PC-9 (cell line): Measurements from ENCODE around the gene ATG16L1. TPM values are rescaled to one million over a fixed set of nuclear protein-coding genes. Genes with fewer than 3 reads are reported as not detected.

ENCODE experiments used
- BruUV-seq: library from RNA; stranded (reverse); fragments of 400-500 nt; replicated peaks from 2 replicates; lab custom pipeline; 2021; lab: Mats Ljungman, UMichigan
- CTCF ChIA-PET: fragments of 300-600 bp; sonication (Branson Sonifier 250); formaldehyde crosslinking; loops from one replicate; lab custom pipeline; 2022; ENCODE audit warnings: antibody characterized with exemption; lab: Charles Lee
- POLR2A ChIA-PET: fragments of 300-600 bp; sonication (Branson Sonifier 250); formaldehyde crosslinking; loops from one replicate; lab custom pipeline; 2022; ENCODE audit warnings: antibody characterized with exemption; ENCODE audit not compliant: unreplicated experiment; lab: Charles Lee
- DNase-seq, 2 experiments: peaks; one replicate each; pipeline versions ENCODE4 v3.0.0 to v3.0.0-alpha.2; 2015 to 2022; ENCODE audit warnings: mixed read lengths in 1 of 2
- H2AFZ ChIP-seq: fragments of 200-600 bp; sonication (generic); 2 replicates; pipeline ENCODE4 v1.8.1; 2017; ENCODE audit warnings: antibody characterized with exemption
- H3F3A ChIP-seq: fragments of 200-600 bp; sonication (generic); 2 replicates; pipeline ENCODE4 v1.8.1; 2017; ENCODE audit warnings: antibody characterized with exemption, mild to moderate bottlenecking, low read depth; ENCODE audit not compliant: insufficient read depth
- H3K27ac ChIP-seq: fragments of 200-600 bp; sonication (generic); 2 replicates; pipeline ENCODE4 v1.6.1; 2016; ENCODE audit warnings: mixed run types
- H3K27me3 ChIP-seq: fragments of 200-600 bp; sonication (generic); 2 replicates; pipeline ENCODE4 v1.6.1; 2016; ENCODE audit warnings: low read depth, mixed run types; ENCODE audit not compliant: insufficient read depth
- H3K36me3 ChIP-seq: fragments of 200-600 bp; sonication (generic); 2 replicates; pipeline ENCODE4 v1.6.1; 2016; ENCODE audit warnings: low read depth, mixed run types
- H3K4me1 ChIP-seq: fragments of 200-600 bp; sonication (generic); replicated peaks from 2 replicates; pipeline ENCODE4 v1.6.1; 2016; ENCODE audit warnings: mixed run types; ENCODE audit not compliant: insufficient read depth
- H3K4me2 ChIP-seq: fragments of 200-600 bp; sonication (generic); 2 replicates; pipeline ENCODE4 v1.6.1; 2017; ENCODE audit warnings: mixed run types
- H3K4me3 ChIP-seq: fragments of 200-600 bp; sonication (generic); 2 replicates; pipeline ENCODE4 v1.6.1; 2016; ENCODE audit warnings: mixed run types
- H3K79me2 ChIP-seq: fragments of 200-600 bp; sonication (generic); 2 replicates; pipeline ENCODE4 v1.6.1; 2017; ENCODE audit warnings: low read depth, mixed run types
- H3K9me2 ChIP-seq: fragments of 200-600 bp; sonication (generic); 2 replicates; pipeline ENCODE4 v1.8.1; 2017; ENCODE audit warnings: mild to moderate bottlenecking; ENCODE audit not compliant: insufficient read depth
- H3K9me3 ChIP-seq: fragments of 200-600 bp; sonication (generic); 2 replicates; pipeline ENCODE4 v1.8.1; 2016; ENCODE audit warnings: low read depth; ENCODE audit not compliant: insufficient read depth
- H4K20me1 ChIP-seq: fragments of 200-600 bp; sonication (generic); 2 replicates; pipeline ENCODE4 v1.8.1; 2017; ENCODE audit not compliant: insufficient read depth
- CTCF ChIP-seq: fragments of 200-600 bp; sonication (generic); conservative IDR thresholded peaks from 2 replicates; pipeline ENCODE4 v1.6.1; 2017; ENCODE audit warnings: mixed run types, antibody characterized with exemption, mild to moderate bottlenecking, moderate library complexity
- EZH2 ChIP-seq: fragments of 200-600 bp; sonication (generic); IDR thresholded peaks from 2 replicates; pipeline ENCODE4 v1.8.0; 2017; ENCODE audit warnings: antibody characterized with exemption, low read depth
- intact Hi-C: fragments of 100-400 bp; cut with micrococcal nuclease; formaldehyde crosslinking; loops from one replicate; pipeline ENCODE4 v1.10.0; 2022; ENCODE audit not compliant: unreplicated experiment
- total RNA-seq: library from RNA; stranded (reverse); gene quantifications from 2 replicates; pipeline ENCODE4 v1.2.3, GENCODE V29; 2021

The ATG16L1 gene
- total RNA-seq, 1 experiment from 2014 or later: 55.7 TPM

GRCh38 chr2:233271693-233272092 lies 20.2 kb downstream of the ATG16L1 start:
- CTCF ChIA-PET: interaction anchor here (1.0 kb wide), 1 partner anchor 443 kb away, joined by 3 read pairs; no protein-coding TSS in a partner anchor
- H3K27ac ChIP-seq: peak overlapping the region; percentile 2; the same call in 1 of the 2 replicates
- no peak overlapping the region for H3K4me2 ChIP-seq
- no peak overlapping the region for H2AFZ ChIP-seq
- H3K4me3 ChIP-seq: no peak overlapping the region
- H3K79me2 ChIP-seq: no peaks in the 10 kb centered on the region
- DNase-seq: peak in 1 of 2 experiments; percentile 63
- H4K20me1 ChIP-seq: peaks cover 8% of the 10 kb centered on the region; the same call in 1 of the 2 replicates
- H3K27me3 ChIP-seq: no peaks in the 10 kb centered on the region
- no peaks in the 10 kb centered on the region for H3K4me1 ChIP-seq
- no peaks in the 10 kb centered on the region for H3K9me3 ChIP-seq
- no peaks in the 10 kb centered on the region for H3K9me2 ChIP-seq
- peaks cover 80% of the 10 kb centered on the region for H3K36me3 ChIP-seq
- intact Hi-C loops: no loop called here
- POLR2A ChIA-PET: interaction anchor here (0.7 kb wide), 1 partner anchor 125 kb away, joined by 8 read pairs; no protein-coding TSS in a partner anchor
- BruUV-seq: no TSS peak
- TF ChIP-seq EZH2: no peak
- no peak for TF ChIP-seq CTCF
- H3F3A ChIP-seq: peaks cover 34% of the 10 kb centered on the region; the same call in 1 of the 2 replicates

GRCh38 chr2:233273120-233273519 lies 21.6 kb downstream of the ATG16L1 start:
- TF ChIP-seq EZH2: no peak
- ChIA-PET POLR2A (no interaction called here), CTCF (no interaction called here)
- Histone ChIP-seq H3K79me2 (no peaks in the 10 kb centered on the region), H3K27me3 (no peaks in the 10 kb centered on the region), H2AFZ (no peak overlapping the region), H3K9me3 (no peaks in the 10 kb centered on the region), H3K27ac (no peak overlapping the region), H3K4me2 (no peak overlapping the region), H3K36me3 (peaks cover 86% of the 10 kb centered on the region), H3K4me3 (no peak overlapping the region), H3F3A (peaks cover 31% of the 10 kb centered on the region; the same call in 1 of the 2 replicates), H3K9me2 (no peaks in the 10 kb centered on the region), H3K4me1 (no peaks in the 10 kb centered on the region), H4K20me1 (no peaks in the 10 kb centered on the region)
- no TSS peak for BruUV-seq
- no peak for DNase-seq
- intact Hi-C loops: no loop called here

- Histone ChIP-seq H3F3A (peaks cover 37% of the 10 kb centered on the region), H3K36me3 (peaks cover 84% of the 10 kb centered on the region), H4K20me1 (peaks cover 4% of the 10 kb centered on the region; the same call in 1 of the 2 replicates), H3K27ac (no peak overlapping the region), H2AFZ (no peak overlapping the region), H3K9me3 (no peaks in the 10 kb centered on the region), H3K4me1 (0 out of 2 replicates have a peak, but pooled peaks cover 4% of the 10 kb centered on the region), H3K4me3 (no peak overlapping the region), H3K27me3 (no peaks in the 10 kb centered on the region), H3K4me2 (no peak overlapping the region), H3K79me2 (no peaks in the 10 kb centered on the region; the same call in 1 of the 2 replicates), H3K9me2 (no peaks in the 10 kb centered on the region)
- no peak for TF ChIP-seq CTCF
- CTCF ChIA-PET: no interaction called here
- intact Hi-C loops: no loop called here
- no peak for DNase-seq
- POLR2A ChIA-PET: interaction anchor here (0.7 kb wide), 1 partner anchor 168 kb away, joined by 4 read pairs; no protein-coding TSS in a partner anchor
- BruUV-seq: no TSS peak
Measured at GRCh38 chr2:233275223-233275622, 23.8 kb downstream of the ATG16L1 start.
